ENCODE results near the gene MEIKIN.

Gene MEIKIN

GRCh38 chr5:131945551-131946168 is at the start of gene MEIKIN:
Gene MEIKIN (minus strand): TSS chr5:131945663. CDS start chr5:131945505, 158 bp downstream.
- DNase-seq: no peak

- DNase-seq: no peak
Observed at GRCh38 chr5:131994533-131995226, 49.2 kb upstream of the MEIKIN start.

- no peak for DNase-seq
Observed at GRCh38 chr5:131994090-131994489, 48.6 kb upstream of the MEIKIN start.

- DNase-seq: no peak
Observed at GRCh38 chr5:131993676-131994075, 48.2 kb upstream of the MEIKIN start.

GRCh38 chr5:131992370-131992769 is 46.9 kb upstream of the MEIKIN start:
- DNase-seq: no peak

- DNase-seq: no peak
Observed at GRCh38 chr5:131991593-131992324, 46.3 kb upstream of the MEIKIN start.

GRCh38 chr5:131990716-131991115 is 45.3 kb upstream of the MEIKIN start:
- no peak for DNase-seq

GRCh38 chr5:131988601-131989000 is 43.1 kb upstream of the MEIKIN start:
- no peak for DNase-seq

GRCh38 chr5:131987251-131987650 is 41.8 kb upstream of the MEIKIN start:
- DNase-seq: no peak

GRCh38 chr5:131986161-131986912 is 40.9 kb upstream of the MEIKIN start:
- DNase-seq: no peak

GRCh38 chr5:131984956-131985665 is 39.6 kb upstream of the MEIKIN start:
- DNase-seq: no peak

- DNase-seq: no peak
Observed at GRCh38 chr5:131983244-131983771, 37.8 kb upstream of the MEIKIN start.

GRCh38 chr5:131981516-131981915 is 36.1 kb upstream of the MEIKIN start:
- no peak for DNase-seq

- no peak for DNase-seq
Observed at GRCh38 chr5:131980696-131981095, 35.2 kb upstream of the MEIKIN start.

GRCh38 chr5:131979816-131980215 is 34.4 kb upstream of the MEIKIN start:
- DNase-seq: no peak

GRCh38 chr5:131977212-131977604 is 31.7 kb upstream of the MEIKIN start:
- no peak for DNase-seq

- no peak for DNase-seq
Observed at GRCh38 chr5:131976414-131977211, 31.1 kb upstream of the MEIKIN start.

- peak in 5 of 6 experiments; percentile 6 to 76 (median 66) for DNase-seq
Observed at GRCh38 chr5:131974956-131975726, 29.7 kb upstream of the MEIKIN start.

- peak in 1 of 6 experiments; percentile 42 for DNase-seq
Observed at GRCh38 chr5:131974622-131974955, 29.1 kb upstream of the MEIKIN start.

GRCh38 chr5:131974016-131974415 is 28.6 kb upstream of the MEIKIN start:
- DNase-seq: no peak
